ENCODE data around the gene MYADM.

MYADM gene

DNA sequence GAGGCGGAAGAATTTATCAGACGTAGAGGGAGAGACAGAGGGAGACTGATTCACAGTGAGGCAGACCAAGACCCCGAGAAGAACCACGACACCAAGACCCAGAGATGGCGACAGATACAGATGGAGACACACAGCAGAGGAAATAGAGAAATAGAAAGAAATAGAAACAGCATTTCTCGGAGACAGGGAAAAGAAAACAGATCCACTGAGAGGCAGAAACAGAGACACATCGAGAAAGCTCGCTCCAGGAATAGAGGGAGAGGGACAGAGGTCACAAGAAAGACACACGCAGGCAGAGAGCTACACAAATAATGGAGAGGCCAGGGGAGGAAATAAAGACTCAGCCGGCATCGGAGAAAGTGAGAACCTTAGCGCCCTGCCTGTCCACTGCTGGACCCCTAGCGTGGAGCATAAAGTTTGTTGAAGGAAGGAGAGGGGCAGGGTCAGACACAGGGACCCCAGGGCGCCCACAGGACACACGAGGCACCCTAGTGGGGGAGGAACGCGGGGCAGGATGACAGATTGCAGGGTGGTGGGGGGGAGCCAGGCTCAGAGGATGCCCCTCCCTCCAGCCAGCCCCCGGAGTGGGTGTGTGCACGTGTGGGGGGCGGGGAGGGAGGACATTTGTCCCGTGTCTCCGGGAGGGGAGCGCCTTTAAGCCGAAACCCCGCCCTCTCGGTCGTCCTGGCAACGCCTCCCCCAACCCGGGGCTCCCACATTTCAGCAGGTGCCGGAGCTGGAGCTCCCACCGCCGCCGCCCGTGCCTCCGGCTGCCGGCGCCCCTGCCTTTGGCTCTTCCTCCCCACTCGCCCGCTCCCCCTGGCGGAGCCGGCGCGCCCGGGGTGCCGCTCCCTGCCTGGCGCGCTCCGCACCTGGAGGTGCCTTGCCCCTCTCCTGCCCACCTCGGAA is 14.1 kb downstream of the MYADM start, which contains the start of gene PRKCG:
PRKCG (plus strand) TSS at position 716 of the 909 bp plus-strand sequence. CDS start 298 bp downstream, outside the sequence.
- Histone ChIP-seq H3K4me3 (ENCODE audit: low read depth in 1 of 2, low read length in 1 of 2) (peak within 1 kb of the TSS; percentile 48 to 60), H3K27me3 (peaks cover 60% of the 10 kb centered on the region), H3K4me1 (ENCODE audit: control insufficient read depth in 1 of 2, insufficient read depth in 1 of 2, low read depth in 1 of 2, low read length in 1 of 2) (peaks cover 46 to 47% of the 10 kb centered on the region in 2 experiments), H3K27ac (peak within 1 kb of the TSS; percentile 1), H3K9me3 (no peaks in the 10 kb centered on the region), H3K36me3 (peaks cover 5% of the 10 kb centered on the region)
- TF ChIP-seq, protein P1, sequence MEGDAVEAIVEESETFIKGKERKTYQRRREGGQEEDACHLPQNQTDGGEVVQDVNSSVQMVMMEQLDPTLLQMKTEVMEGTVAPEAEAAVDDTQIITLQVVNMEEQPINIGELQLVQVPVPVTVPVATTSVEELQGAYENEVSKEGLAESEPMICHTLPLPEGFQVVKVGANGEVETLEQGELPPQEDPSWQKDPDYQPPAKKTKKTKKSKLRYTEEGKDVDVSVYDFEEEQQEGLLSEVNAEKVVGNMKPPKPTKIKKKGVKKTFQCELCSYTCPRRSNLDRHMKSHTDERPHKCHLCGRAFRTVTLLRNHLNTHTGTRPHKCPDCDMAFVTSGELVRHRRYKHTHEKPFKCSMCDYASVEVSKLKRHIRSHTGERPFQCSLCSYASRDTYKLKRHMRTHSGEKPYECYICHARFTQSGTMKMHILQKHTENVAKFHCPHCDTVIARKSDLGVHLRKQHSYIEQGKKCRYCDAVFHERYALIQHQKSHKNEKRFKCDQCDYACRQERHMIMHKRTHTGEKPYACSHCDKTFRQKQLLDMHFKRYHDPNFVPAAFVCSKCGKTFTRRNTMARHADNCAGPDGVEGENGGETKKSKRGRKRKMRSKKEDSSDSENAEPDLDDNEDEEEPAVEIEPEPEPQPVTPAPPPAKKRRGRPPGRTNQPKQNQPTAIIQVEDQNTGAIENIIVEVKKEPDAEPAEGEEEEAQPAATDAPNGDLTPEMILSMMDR (IDR thresholded peaks at IDR 0.05): peak; percentile 74

DNA sequence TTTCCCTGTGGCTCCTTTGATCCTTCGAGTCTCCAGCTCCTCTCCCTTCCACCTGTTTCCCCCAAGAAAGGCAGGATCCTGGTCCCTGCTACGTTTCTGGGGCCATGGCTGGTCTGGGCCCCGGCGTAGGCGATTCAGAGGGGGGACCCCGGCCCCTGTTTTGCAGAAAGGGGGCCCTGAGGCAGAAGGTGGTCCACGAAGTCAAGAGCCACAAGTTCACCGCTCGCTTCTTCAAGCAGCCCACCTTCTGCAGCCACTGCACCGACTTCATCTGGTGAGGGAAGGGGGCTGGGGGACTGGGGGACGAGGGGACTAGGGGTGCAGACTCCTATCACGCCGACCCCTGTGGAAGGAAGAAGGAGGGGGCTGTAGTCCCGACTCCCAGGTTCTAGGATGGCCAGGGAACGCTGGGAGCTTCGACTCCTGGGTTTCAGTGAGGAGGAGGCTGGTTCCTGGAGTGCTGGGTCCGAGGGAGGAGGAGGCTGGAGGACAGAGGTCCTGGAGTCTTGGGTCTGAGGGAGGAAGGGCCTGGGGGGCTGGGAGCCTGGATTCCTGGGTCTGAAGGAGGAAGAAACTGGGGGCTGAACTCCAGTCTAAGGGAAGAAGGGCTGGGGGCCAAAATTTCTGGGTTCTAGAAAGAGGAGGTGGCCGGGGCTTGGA is 14.8 kb downstream of the MYADM start:
- Histone ChIP-seq H3K36me3 (no peaks in the 10 kb centered on the region), H3K4me1 (ENCODE audit: control insufficient read depth in 1 of 2, insufficient read depth in 1 of 2, low read depth in 1 of 2, low read length in 1 of 2) (peaks cover 38 to 39% of the 10 kb centered on the region in 2 experiments), H3K27me3 (peaks cover 67% of the 10 kb centered on the region), H3K27ac (peak overlapping the region; percentile 1), H3K4me3 (ENCODE audit: low read depth in 1 of 2, low read length in 1 of 2) (peak overlapping the region; percentile 48 to 60), H3K9me3 (no peaks in the 10 kb centered on the region)
- TF ChIP-seq, protein P1 (IDR thresholded peaks at IDR 0.05): no peak

DNA sequence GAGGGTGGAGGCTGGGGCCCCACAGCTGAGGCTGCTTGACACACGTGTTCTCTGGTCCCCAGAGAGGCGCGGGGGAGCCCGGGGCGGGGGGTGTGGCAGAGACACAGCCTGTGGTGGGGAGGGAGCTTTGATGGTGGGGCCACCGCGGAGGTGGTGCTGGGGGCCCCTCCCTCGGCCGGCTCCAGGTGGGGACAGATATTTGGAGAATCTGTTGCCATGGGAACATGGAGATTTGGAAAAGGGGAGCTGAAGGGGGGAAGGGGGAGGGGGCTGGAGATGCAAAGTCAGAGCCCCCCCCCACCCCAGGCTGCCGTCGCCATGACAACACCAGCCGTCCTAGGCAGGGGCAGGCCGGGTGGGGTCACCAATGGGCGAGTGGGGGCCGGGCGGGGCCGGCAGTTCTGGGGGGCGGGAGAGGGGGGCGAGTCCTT is 15.6 kb downstream of the MYADM start:
- Histone ChIP-seq H3K27ac (no peak overlapping the region), H3K9me3 (no peaks in the 10 kb centered on the region), H3K27me3 (peaks cover 75% of the 10 kb centered on the region), H3K36me3 (no peaks in the 10 kb centered on the region), H3K4me1 (ENCODE audit: control insufficient read depth in 1 of 2, insufficient read depth in 1 of 2, low read depth in 1 of 2, low read length in 1 of 2) (peaks cover 31 to 39% of the 10 kb centered on the region in 2 experiments), H3K4me3 (ENCODE audit: low read depth in 1 of 2, low read length in 1 of 2) (no peak overlapping the region)
- TF ChIP-seq, protein P1 (IDR thresholded peaks at IDR 0.05): no peak

DNA sequence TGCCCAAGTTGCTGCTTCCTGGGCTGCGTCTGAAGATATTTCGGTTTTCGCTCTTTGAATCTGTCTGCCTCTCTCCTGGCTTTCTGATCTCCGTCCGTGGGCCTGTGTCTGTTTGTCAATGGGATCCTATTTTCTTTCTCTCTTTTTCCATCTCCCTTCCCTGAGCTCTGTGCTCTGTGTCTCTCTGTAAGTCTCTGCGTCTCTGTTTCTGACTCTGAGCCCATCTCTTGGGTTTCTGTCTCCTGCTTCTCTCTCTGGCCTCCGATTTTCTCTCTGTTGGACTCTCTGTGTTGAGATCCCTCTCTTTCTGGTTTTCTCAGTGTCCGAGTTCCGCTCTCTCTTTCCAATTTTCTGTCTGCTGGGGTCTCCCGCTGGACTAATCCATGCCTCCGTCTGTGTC is 16.1 kb downstream of the MYADM start:
- no peak overlapping the region for H3K27ac ChIP-seq
- peaks cover 29 to 37% of the 10 kb centered on the region in 2 experiments for H3K4me1 ChIP-seq (ENCODE audit: control insufficient read depth in 1 of 2, insufficient read depth in 1 of 2, low read depth in 1 of 2, low read length in 1 of 2)
- no peak overlapping the region for H3K4me3 ChIP-seq (ENCODE audit: low read depth in 1 of 2, low read length in 1 of 2)
- H3K36me3 ChIP-seq: no peaks in the 10 kb centered on the region
- peaks cover 80% of the 10 kb centered on the region for H3K27me3 ChIP-seq
- H3K9me3 ChIP-seq: no peaks in the 10 kb centered on the region
- TF ChIP-seq, protein P1 (IDR thresholded peaks at IDR 0.05): no peak

DNA sequence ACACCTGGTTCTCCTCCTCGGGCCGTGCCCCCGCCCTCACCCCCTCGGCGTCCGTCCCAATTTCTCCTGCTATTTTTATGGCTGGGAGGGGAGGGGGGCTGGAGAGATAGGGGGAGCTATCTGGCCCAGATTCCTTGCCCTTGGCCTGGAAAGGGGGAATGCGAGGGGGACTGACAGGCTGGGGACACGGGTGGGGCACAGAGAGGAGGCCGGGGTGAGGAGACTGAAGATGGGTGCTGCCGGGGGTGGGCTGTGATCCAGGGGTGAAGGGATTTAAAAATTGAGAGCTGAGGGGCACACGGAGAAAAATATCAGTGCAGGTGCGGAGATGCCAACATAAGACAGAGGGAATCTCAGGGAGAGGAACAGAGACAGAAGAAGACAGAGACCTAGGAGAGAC is 16.6 kb downstream of the MYADM start:
- Histone ChIP-seq H3K27ac (no peak overlapping the region), H3K9me3 (no peaks in the 10 kb centered on the region), H3K4me3 (ENCODE audit: low read depth in 1 of 2, low read length in 1 of 2) (no peak overlapping the region), H3K36me3 (no peaks in the 10 kb centered on the region), H3K4me1 (ENCODE audit: control insufficient read depth in 1 of 2, insufficient read depth in 1 of 2, low read depth in 1 of 2, low read length in 1 of 2) (peaks cover 25 to 32% of the 10 kb centered on the region in 2 experiments), H3K27me3 (peaks cover 85% of the 10 kb centered on the region)
- TF ChIP-seq, protein P1 (IDR thresholded peaks at IDR 0.05): no peak
